22Rv1 (cell line): Measurements from ENCODE around the gene ATXN1.

Experiments used
- H3K27ac ChIP-seq: fragments of 450-650 bp; 2 replicates; pipeline ENCODE4 v1.5.1; 2017
- ZFX ChIP-seq: fragments of 450-650 bp; IDR thresholded peaks from 2 replicates; pipeline ENCODE4 v1.6.1; 2017; ENCODE audit warnings: antibody characterized with exemption, borderline replicate concordance
- TF ChIP-seq, protein P1 (sequence below): fragments of 450-650 bp; IDR thresholded peaks from 2 replicates; pipeline ENCODE4 v1.5.1; 2017; ENCODE audit warnings: mild to moderate bottlenecking

Gene ATXN1

GRCh38 chr6:16362819-16363589 lies 398.3 kb downstream of the ATXN1 start:
- TF ChIP-seq, protein P1, sequence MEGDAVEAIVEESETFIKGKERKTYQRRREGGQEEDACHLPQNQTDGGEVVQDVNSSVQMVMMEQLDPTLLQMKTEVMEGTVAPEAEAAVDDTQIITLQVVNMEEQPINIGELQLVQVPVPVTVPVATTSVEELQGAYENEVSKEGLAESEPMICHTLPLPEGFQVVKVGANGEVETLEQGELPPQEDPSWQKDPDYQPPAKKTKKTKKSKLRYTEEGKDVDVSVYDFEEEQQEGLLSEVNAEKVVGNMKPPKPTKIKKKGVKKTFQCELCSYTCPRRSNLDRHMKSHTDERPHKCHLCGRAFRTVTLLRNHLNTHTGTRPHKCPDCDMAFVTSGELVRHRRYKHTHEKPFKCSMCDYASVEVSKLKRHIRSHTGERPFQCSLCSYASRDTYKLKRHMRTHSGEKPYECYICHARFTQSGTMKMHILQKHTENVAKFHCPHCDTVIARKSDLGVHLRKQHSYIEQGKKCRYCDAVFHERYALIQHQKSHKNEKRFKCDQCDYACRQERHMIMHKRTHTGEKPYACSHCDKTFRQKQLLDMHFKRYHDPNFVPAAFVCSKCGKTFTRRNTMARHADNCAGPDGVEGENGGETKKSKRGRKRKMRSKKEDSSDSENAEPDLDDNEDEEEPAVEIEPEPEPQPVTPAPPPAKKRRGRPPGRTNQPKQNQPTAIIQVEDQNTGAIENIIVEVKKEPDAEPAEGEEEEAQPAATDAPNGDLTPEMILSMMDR, result no peak
- TF ChIP-seq ZFX, result no peak
- no peak overlapping the region for H3K27ac ChIP-seq

DNA sequence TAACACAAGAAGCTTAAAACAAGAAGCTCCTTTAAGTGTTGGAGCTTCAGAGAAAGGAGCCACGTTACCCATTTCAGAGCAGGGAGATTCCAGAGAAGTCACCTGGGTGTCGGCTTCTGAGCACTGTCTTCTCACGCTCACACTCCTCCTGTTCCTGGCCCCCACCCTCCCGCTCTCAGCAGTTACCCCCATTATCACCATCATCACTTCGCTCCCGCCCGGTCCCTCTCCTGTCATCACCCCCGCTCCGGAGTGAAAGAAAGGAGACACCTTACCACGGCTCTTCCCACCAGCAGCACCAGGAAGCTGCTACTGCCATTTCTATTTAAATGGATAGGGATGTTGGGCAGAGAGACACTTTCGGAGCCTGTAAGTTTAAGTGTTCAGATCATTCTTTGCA lies 399.0 kb downstream of the ATXN1 start:
- no peak overlapping the region for H3K27ac ChIP-seq
- TF ChIP-seq ZFX, result no peak

- no peak for TF ChIP-seq ZFX
- TF ChIP-seq, protein P1, result no peak
- H3K27ac ChIP-seq, result no peak overlapping the region
These were observed 399.4 kb downstream of the ATXN1 start for GRCh38 chr6:16361861-16362260.

DNA sequence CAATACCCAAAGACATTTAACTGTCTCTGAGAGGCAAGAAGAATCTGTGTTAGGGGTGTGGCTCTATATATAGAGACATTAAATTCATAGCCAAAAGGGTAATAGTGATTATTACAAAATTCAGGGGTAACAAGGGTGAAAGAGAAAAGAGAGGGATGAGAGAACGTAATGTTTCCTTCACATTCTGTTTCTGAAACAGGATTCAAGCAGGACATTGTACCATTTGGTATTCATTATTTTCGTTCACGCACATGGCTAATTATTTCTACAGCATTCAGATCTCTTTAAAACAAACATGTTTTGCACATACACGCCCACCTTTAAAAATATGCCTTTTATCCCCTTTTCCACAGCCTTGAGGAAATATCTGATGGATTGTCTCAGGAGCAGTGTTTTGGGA lies 400.1 kb downstream of the ATXN1 start:
- TF ChIP-seq ZFX, result no peak
- TF ChIP-seq, protein P1, result no peak
- H3K27ac ChIP-seq, result no peak overlapping the region

DNA sequence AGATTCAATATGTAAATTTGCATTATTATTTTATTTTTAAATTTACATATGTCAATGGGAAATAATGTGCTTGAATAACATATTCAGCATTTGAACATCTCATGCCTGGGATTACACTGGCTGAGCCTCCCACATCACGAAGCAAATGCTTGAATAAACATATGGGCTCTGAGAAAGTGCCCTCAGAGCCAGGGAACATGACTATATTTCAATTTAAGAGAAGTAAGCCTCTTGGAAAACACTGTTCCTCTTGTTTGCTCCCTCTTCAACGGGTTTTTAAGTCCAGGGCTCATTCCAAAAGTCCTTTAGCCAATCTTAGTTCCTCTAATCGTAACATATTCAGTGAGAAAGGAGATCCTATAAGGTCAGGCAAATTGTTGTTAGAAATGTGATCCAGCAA lies 400.9 kb downstream of the ATXN1 start:
- no peak for TF ChIP-seq ZFX
- TF ChIP-seq, protein P1, result no peak
- H3K27ac ChIP-seq, result no peak overlapping the region

DNA sequence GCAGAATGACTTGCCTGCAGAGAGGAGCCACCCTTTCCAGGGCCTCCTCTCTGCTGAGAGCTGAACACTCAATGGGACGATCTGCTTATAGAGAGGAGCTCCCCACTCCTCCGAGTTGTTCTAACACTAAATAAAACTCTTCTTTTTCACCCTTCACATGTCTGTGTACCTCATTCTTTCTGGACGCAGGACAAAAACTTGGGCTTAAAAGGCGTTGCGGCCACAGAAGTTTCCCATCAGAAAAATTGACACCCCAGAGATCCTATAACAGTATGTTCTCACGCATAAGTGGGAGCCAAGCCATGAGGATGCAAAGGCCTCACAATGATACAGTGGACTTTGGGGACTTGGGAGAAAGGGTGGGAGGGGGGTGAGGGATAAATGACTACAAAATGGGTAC lies 401.7 kb downstream of the ATXN1 start:
- no peak overlapping the region for H3K27ac ChIP-seq
- TF ChIP-seq, protein P1, result no peak
- no peak for TF ChIP-seq ZFX

DNA sequence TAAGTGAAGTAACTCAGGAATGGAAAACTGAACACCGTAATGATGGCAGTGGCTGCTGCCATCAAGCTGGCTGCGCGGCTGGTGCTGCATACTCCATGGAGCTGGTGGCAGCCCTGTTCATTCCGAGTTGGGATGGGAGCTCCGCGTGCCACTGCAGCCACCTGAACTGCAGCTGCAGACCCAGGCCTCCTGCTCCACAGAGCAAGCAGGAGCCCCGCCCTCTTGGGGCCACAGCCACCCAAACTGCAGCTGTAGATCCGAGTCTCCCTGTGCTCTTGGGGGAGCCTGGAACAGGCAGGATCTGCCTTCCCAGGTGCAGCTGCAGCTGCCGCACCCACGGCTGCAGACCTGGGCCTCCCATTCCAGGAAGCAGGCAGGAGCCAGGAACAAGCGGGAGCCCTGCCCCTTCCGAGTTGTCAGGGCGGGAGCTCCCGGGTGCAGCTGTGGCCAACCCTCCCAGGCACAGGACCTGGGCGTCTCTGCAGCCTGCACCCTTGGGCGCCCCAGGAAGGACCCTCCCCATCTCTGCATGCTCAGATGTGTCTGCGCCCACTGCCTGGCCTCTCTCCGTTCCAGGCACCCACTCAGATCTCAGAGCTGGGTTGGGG lies 402.6 kb downstream of the ATXN1 start:
- TF ChIP-seq, protein P1, result no peak
- TF ChIP-seq ZFX, result no peak
- no peak overlapping the region for H3K27ac ChIP-seq
